Fibroblast of the aortic adventitia (primary cell): Measurements from ENCODE around the gene CCR6. TPM values are rescaled to one million over a fixed set of nuclear protein-coding genes. Genes with fewer than 3 reads are reported as not detected.

ENCODE experiments used
- DNase-seq: peaks from one replicate; pipeline ENCODE4 v3.0.0-alpha.2; 2010; ENCODE audit warnings: low read depth
- H3K4me3 ChIP-seq: 2 replicates; pipeline ENCODE4 v1.5.1; 2011; ENCODE audit warnings: low read depth, mild to moderate bottlenecking, control low read depth, low read length, moderate library complexity
- total RNA-seq: library from RNA; depleted of rRNA; stranded (reverse); fragments of >200 nt; gene quantifications from 2 replicates; pipeline ENCODE4 v1.2.3, GENCODE V29; 2012; ENCODE audit warnings: low replicate concordance
- TF ChIP-seq, protein P1 (sequence below): IDR thresholded peaks from 2 replicates; pipeline ENCODE4 v1.5.1; 2011; ENCODE audit warnings: mild to moderate bottlenecking, low read length, control low read depth, inconsistent platforms; ENCODE audit not compliant: insufficient read depth

CCR6 gene
- total RNA-seq, 1 donor = not detected

DNA sequence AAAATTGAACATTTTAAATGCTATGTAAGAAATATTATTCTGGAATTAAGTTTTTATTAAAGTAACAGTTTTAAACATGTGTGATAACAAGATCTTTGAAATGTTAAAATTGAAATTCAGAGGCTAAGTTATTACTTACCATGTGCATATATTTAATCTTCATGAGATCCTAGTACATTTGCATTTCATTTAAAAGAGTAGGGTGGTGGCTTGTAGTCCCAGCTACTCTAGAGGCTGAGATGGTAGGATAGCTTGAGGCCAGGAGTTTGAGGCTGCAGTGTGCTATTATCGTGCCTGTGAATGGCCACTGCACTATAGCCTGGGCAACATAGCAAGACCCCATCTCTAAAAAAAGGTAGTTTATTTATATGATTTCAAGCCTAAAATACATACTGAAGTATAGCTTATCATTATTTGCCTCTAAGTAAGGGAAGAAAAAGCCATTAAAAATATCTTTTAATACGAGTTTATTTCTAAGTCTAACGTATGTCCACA is 3.0 kb downstream of the CCR6 start:
- H3K4me3 ChIP-seq = no peak overlapping the region
- TF ChIP-seq, protein P1, sequence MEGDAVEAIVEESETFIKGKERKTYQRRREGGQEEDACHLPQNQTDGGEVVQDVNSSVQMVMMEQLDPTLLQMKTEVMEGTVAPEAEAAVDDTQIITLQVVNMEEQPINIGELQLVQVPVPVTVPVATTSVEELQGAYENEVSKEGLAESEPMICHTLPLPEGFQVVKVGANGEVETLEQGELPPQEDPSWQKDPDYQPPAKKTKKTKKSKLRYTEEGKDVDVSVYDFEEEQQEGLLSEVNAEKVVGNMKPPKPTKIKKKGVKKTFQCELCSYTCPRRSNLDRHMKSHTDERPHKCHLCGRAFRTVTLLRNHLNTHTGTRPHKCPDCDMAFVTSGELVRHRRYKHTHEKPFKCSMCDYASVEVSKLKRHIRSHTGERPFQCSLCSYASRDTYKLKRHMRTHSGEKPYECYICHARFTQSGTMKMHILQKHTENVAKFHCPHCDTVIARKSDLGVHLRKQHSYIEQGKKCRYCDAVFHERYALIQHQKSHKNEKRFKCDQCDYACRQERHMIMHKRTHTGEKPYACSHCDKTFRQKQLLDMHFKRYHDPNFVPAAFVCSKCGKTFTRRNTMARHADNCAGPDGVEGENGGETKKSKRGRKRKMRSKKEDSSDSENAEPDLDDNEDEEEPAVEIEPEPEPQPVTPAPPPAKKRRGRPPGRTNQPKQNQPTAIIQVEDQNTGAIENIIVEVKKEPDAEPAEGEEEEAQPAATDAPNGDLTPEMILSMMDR = no peak
- DNase-seq = no peak

DNA sequence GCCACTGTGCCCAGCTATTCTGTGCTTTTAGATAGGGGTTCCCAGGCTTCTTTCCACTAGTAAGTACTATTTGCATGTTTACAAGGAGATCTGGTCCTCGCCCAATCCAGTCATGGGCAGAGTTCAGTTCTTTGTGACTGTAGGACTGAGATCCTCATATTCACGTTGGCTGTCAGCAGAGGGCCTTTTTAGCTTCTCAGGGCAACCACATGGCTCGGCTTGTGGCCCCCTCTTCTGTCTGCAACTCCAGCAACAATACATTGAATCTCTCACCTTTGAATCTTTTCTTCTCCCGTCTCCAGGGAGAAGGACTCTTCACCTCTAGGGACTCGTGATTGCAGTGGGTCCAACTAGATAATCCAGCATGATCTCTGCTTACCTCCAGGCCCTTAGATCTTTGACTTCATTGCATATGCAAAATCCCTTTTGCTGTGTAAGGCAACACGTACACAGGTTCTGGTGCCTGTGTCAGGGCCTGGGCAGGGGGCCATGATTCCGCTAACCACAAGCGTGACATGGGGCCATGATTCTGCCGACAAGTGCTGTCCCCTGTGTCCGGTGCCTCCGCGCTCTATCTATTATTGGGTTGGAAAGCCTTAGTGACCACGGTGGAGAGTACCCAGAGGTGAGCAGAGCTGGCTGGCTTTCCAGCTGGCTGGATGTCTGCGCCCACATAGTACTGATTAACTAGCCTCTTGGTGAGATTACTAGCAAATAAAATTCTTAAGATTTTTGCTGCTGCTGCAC is 5.1 kb downstream of the CCR6 start:
- TF ChIP-seq, protein P1 = no peak
- DNase-seq = no peak
- H3K4me3 ChIP-seq = no peak overlapping the region

DNA sequence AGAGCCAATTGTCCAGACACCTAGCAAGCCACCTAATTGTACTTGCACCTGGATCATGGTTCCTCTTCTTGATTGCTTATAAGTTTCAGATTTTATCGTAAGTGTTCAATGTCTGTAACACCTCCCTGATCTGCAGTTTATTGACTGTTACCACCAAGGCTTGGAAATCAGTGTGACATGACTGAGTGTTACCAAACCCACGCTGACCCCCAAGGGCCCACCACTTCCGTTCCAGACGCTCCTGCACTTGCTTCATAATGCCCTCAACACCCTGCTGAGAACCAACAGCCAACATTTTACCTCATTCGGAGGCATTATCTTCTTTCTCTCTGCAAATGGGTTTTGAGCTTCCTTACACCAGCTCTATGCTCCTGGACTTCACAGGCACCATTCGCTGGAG is 6.3 kb downstream of the CCR6 start:
- DNase-seq = no peak
- H3K4me3 ChIP-seq = no peak overlapping the region
- TF ChIP-seq, protein P1 = no peak

DNA sequence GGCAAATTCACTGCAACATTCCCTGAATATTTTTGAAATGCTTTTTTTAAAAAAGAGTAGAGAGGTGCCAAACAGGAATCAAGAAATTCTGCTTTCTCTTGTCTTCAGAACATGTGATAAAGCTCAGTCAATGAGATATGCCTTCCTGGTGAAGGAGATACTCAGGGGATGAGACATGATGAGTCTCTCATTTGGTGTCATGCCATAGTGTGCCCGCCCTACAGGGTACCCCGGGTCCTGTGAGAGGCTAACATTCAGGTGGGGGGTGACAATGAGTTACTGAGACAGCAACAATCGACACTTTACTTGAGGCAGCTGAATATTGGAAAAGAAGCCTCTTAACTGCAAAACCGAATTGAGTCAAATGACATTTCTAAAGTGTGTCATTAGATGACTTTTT is 6.7 kb downstream of the CCR6 start:
- DNase-seq = no peak
- no peak overlapping the region for H3K4me3 ChIP-seq
- TF ChIP-seq, protein P1 = no peak

DNA sequence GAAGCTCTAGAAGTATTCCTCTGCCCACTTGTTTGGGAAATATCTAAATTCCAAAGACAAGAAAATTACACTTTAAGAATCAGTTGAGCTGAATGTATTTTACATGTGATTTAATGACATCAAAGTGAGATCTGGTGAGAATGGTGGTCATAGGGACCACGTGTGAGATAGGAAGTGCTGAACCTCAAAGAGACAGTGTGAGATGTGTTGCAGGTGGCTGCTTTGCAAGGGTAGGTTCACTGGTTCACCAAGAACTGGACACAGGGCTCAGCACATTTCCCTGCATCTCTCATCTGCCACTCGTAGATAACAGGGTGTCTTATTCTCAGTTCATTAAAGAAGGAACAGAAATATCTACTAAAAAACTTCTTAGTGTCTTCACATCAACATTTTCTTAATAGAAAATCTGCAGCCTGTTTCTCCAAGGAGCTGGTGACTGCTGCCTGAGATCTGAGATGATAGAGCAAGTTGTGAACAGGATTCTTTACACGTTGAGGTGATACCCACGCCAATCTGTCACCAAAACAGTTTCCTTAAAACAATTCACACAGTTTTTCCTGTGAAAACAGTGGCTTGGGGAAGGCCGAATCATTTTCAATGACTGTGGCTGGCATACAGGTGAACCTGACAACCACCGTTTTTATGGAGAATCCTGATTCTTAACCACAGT is 7.2 kb downstream of the CCR6 start:
- DNase-seq = no peak
- no peak overlapping the region for H3K4me3 ChIP-seq
- TF ChIP-seq, protein P1 = no peak

DNA sequence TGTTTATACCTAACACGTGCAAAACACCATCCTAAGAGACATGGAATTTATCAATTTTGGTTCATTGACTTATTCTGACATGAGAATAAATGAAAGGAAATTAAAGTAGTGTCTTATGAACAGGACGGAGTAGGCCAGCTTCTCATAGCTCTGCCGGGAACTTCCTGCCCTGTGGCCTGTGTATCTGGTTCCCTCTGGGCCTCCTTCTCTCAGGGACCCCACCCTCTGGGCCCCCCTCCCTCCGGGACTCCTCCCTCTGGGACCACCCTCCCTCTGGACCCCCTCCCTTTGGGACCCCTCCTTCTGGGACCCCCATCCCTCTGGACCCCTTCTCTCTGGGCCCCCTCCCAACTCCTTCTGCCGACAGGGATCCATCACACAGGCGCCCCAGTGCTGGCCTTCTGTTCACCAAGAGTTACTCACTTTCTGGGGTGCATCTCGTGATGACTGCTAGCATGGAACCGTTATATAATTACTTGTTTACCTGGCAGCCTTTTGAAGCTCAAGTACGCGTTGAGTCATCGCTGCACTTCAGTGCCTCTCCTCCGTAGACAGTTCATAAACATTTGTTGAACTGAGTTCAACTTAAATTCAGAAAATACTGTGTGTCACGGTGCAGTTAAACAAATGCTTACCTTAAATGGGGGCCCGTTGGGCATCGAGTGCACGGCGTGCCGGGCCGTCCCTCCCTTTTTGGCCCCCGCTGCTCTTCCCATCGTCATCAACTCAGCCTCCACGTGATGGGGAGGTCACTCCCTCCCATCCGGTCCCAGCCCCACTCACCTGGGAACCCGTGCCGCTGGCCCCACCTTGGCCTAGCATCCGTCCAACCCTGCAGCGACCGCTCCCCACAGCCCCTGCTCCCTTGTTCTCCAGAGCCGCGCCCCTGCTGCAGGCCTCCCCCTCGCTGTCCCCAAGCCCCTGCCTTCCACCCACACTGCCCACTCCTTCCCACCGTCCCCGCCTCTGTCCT is 8.1 kb downstream of the CCR6 start:
- TF ChIP-seq, protein P1 = no peak
- no peak for DNase-seq
- H3K4me3 ChIP-seq = no peak overlapping the region
